Neural progenitor cell (in vitro differentiated cells): ENCODE measurements around the gene TGM6.

Experiments
- CTCF ChIP-seq: fragments of 200-600 bp; sonication (generic); IDR thresholded peaks from 2 replicates; pipeline ENCODE4 v1.5.1; 2017; ENCODE audit warnings: antibody characterized with exemption, mild to moderate bottlenecking
- EZH2 ChIP-seq: fragments of 200-600 bp; sonication (generic); IDR thresholded peaks from 2 replicates; pipeline ENCODE4 v1.6.1; 2017; ENCODE audit warnings: antibody characterized with exemption, mild to moderate bottlenecking, moderate library complexity
- EZH2phosphoT487 ChIP-seq: fragments of 200-600 bp; sonication (generic); IDR thresholded peaks from 2 replicates; pipeline ENCODE4 v1.6.1; 2017; ENCODE audit warnings: antibody characterized with exemption

GRCh38 chr20:2331106-2331505, 49.6 kb upstream of the TGM6 start:
- TF ChIP-seq CTCF, result no peak
- TF ChIP-seq EZH2phosphoT487, result no peak
- TF ChIP-seq EZH2, result no peak
